SHP77 treated with DMSO at 0.1 percent for 48 hours (cell line): Measurements from ENCODE around the gene DNAJC5.
"Not testable (repeated sequence)": the region's sequence is repeated elsewhere in the genome, so short reads cannot be mapped to it uniquely, and the experiment has no call there.

Source experiments
- DNase-seq: peaks from one replicate; lab custom pipeline; 2025; lab: John Stamatoyannopoulos, UW

DNAJC5 gene

DNA sequence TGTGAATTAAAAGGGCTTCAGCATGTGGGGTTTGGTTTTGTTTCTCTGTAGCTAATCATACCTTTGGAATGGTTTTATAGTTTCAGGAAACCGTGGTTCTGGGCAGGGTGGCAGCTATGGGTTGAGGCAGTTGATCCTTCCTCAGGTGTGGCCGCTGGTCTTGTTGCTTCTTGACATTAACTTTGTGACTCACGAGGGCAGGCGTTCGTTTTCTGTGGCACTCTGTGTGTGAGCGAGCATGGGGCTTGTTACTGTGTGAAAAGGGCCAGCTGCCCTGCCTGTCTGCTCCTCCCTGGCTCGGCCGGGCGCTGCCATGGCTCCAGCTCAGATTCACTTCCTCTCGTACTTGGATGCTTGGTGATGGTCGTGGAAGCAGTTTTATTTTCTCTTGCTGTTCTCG lies 16.2 kb downstream of the DNAJC5 start:
- DNase-seq: no peak

DNA sequence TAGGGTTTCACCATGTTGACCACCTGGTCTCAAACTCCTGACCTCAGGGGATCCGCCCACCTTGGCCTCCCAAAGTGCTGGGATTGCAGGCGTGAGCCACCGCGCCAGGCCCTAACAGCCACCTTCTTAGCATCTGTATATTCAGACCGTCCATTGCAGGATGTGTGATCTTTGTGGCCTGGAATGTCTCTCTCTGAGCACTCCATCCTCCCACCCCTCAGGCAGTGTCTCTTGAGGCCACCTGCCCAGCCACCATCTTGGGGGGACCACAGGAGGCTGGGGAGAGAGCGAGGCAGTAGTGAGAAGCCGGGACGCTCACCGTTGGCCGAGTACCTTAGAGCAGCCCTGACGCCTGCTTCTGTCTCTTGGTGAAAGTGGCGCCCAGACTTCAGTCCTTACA lies 18.8 kb downstream of the DNAJC5 start:
- no peak for DNase-seq

DNA sequence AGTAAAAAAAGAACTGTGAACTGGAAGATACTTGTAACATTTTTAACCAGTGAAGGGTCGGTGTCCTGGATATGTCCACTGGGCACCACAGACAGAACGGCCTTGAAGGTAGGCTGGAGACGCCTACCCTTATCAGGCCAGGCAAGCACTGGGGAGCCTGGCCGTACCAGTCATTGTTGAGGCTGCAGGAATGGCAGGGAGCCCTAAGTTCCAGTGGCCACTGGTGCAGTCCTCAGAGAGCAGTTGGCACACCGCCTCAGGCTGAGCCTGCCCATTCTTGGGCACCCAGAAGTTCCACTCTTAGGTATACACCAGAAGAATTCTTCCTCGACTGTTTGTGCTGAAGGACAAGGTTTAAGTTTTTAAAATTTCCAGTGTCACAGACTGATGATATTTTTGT lies 20.5 kb downstream of the DNAJC5 start:
- no peak for DNase-seq

DNA sequence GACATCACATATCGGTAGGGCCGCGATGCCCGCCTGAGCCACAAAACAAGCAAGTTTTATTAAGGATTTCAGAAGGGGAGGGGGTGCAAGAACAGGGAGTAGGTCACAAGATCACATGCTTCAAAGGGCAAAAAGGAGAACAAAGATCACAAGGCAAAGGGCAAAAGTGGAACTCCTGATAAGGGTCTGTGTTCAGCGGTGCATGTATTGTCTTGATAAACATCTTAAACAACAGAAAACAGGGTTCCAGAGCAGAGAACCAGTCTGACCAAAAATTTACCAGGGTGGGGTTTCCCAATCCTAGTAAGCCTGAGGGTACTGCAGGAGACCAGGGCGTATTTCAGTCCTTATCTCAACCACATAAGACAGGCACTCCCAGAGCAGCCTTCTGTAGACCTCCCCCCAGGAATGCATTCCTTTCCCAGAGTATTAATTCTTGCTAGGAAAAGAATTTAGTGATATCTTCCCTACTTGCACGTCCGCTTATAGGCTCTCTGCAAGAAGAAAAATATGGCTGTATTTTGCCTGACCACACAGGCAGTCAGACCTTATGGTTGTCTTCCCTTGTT lies 21.5 kb downstream of the DNAJC5 start:
- not testable (repeated sequence) for DNase-seq

DNA sequence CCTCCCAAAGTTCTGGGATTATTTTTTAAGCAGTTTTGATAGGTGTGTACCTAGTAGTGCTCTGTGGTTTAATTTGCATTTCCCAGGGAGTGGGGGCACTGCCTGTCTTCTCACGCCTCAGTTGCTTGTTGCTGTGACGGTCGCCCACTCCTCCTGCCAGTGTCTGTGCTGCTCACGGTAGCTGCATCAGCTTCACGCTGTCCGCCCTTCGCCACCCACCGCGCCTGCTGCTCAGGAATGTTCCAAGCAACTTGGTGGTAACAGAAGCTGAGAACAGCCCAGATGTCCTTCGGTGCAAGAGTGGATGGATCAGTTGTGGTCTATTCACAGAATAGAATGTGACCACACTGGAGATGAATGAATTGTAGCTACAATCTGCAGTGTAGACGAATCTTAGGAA lies 22.9 kb downstream of the DNAJC5 start:
- no peak for DNase-seq

DNA sequence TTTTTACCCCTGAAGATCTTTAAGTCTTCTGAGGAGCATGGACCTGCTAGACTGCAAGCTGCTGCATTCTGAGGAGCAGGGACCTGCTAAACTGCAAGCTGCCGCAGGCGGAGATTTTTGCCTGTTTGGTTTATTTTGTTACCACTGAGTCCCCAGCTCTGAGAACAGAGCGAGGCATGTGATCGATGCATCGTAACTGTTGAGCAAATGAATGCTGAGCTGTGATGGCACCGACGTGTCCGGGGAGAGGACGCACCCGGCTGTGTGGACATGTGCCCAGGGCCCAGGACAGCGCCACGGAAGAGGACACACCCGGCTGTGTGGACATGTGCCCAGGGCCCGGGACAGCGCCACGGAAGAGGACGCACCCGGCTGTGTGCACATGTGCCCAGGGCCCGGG lies 24.2 kb downstream of the DNAJC5 start:
- no peak for DNase-seq

DNA sequence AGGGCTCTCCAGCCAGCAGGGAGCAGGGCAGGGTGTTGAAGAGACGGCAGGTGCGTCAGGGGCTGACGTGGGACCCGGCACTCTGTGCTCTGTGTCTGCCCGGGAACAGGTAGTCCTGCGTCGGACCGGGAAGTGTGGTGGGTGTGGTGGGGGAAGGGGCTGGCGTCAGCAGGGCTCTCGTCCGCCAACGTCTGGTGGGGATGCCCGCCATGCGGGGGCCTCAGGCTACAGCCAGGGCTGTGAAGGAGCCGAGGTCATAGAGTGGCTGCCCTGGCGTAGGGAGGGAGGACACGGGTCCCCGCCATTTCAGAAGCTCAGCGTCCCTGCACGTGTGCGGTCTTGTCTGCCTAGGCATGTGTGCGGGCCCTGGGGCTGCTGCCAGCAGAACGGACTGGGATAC lies 25.3 kb downstream of the DNAJC5 start:
- no peak for DNase-seq

DNA sequence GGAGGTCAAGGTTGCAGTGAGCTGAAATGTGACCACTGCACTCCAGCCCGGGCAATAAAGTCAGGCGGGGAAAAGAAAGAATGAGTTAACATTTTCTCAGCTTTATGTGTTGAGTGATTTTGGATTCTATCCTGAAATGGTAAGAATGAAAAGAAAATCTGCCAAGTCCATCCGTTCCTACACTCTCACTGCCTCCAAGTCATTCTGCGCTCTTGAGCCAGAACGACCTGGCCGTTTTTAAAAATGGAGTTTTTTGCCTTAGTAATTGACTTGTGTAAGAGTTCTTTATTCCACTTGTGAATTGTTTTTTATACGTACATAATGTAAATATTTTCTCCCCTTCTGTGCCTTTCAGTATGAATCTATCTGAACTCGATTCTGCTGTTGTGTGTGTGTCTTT lies 28.7 kb downstream of the DNAJC5 start:
- no peak for DNase-seq

DNA sequence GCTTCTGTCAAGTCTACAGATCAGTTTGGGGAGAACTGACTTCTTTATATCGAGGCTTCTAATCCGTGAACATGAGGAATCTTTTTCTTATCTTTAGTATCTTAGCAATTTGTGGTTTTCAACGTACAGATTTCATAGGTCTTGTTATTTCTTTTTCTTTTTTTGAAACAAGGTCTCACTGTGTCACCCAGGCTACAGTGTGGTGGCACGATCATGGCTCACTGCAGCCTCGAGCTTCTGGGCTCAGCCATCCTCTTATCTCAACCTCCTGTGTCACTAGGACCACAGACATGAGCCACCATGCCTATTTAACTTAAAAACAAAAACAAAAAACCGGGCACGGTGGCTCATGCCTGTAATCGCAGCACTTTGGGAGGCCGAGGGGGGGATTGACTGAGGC lies 29.3 kb downstream of the DNAJC5 start:
- no peak for DNase-seq

DNA sequence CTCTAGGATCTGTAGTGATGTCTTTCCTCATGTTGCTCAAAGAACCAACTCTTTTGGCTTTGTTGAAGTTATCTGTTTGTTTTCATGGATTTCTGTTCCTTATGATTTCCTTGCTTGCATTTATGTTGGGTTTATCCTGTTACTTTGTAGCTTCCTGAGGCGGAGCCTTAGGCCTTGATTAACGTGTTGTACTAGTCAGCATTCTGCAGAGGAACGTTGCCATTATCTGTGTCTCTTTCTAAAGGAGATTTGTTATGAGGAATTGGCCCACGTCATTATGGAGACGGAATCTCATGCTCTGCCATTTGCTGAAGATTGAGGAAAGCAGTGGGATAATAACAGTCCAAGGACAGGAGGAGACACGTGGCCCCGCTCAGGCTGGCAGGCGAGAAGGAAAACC lies 31.4 kb downstream of the DNAJC5 start:
- DNase-seq: no peak

DNA sequence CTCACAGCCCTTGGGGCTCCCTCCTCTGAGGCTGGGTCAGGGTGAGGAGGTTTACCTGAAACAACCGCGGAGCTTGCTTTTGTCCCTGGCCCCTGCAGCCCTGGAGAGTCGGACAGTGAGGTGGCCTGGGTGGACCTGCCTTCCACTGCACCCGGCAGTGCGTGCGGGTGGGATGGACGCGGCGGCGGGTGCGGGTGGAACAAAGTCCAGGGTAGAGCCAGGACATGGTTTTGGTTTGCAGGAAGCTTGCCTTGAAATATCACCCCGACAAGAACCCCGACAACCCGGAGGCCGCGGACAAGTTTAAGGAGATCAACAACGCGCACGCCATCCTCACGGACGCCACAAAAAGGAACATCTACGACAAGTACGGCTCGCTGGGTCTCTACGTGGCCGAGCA lies 34.1 kb downstream of the DNAJC5 start:
- no peak for DNase-seq

DNA sequence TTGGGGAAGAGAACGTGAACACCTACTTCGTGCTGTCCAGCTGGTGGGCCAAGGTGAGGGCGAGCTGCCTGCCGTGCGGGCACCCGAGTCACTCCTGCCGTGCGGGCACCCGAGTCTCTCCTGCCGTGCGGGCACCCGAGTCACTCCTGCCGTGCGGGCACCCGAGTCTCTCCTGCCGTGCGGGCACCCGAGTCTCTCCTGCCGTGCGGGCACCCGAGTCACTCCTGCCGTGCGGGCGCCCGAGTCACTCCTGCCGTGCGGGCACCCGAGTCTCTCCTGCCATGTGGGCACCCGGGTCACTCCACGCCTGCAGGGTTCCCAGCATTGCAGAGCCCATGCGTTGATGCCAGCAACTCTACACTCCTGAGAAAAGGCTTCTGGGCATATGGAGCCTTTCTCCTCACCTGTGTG lies 34.6 kb downstream of the DNAJC5 start:
- DNase-seq: not testable (repeated sequence)

DNA sequence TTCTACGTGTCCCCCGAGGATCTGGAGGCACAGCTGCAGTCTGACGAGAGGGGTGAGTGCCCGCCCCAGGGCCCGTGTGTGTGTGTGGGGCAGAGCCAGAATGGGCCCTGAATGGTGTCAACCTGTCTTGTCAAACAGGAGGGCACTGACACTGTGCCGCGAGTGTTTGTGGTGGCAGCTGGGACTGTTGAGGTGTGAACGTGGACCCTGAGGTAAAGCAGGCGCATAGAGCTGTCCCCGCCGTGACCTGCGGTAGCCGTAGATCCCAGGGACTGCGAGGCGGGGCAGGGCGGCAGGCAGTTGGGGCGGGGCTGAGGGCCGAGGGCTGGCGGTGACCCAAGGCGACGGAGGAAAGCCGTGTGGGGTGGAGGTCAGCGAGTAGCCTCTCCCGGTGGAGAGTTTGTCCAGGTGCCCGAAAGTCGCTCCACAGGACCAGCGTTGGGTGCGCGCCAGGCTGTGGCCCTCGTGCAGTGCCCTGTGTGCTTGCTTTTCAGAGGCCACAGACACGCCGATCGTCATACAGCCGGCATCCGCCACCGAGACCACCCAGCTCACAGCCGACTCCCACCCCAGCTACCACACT lies 36.1 kb downstream of the DNAJC5 start:
- DNase-seq: no peak

DNA sequence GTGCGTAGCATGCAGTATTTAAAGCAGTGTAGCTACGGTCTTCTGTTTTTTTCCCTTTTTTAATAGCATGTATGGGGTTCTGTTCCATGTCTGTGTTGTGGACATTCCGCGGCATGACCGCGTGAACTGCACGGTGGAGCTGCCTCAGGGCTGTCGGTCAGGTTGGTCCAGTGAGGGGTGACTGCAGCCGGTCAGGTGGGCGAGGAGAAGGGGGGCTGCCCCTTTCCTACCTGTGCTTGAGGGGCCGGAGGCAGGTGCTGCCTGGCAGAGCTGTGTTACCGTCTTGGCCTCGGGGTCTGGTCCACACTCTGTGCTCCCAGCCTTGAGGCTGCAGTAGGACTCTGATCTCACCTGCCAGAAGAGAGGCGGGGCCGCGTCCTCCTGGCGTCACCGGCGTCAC lies 36.8 kb downstream of the DNAJC5 start:
- DNase-seq: no peak

DNA sequence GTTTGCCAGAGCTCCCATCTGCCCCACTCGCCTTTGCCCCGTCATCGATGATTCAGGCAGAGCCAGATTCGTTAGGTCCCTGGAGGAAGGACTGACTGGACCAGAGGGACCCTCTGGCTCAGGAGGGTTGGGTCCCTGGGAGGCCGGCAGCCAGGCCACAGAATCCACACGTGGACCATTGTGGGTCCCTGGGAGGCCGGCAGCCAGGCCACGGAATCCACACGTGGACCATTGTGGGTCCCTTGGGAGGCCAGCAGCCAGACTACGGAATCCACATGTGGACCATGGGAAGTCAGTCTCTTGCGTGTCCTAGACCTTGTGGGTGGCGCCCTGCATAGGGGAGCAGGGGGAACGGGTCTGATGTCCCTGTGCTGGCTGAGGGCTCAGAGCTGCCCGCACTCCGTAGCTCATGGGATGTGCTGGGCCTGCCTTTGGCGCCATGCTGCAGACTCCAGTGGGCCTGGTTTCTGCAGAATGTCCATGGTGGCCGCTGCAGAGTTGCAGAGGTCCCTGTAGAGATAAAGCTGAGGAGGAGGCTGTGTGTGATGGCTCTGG lies 37.8 kb downstream of the DNAJC5 start:
- DNase-seq: no peak

DNA sequence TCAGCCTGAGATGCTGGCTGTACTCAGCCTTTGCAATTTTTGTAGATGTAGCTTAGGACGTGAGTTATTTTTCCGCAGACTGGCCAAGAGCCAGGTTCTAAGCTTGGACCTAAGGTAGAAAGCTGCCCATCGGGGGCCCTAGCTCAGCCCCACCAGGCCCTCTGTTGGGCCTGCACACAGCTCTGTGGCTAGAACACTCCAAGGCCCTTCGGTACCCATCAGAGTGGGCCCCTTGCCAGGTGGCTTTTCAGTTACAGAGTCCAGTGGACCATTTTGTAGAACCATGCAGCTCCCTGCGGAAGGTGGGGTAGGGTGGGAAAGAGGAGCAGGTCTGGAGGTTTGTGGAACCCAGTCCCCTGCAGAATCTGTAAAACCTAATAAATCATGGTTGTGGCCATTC lies 38.7 kb downstream of the DNAJC5 start:
- DNase-seq: no peak

DNA sequence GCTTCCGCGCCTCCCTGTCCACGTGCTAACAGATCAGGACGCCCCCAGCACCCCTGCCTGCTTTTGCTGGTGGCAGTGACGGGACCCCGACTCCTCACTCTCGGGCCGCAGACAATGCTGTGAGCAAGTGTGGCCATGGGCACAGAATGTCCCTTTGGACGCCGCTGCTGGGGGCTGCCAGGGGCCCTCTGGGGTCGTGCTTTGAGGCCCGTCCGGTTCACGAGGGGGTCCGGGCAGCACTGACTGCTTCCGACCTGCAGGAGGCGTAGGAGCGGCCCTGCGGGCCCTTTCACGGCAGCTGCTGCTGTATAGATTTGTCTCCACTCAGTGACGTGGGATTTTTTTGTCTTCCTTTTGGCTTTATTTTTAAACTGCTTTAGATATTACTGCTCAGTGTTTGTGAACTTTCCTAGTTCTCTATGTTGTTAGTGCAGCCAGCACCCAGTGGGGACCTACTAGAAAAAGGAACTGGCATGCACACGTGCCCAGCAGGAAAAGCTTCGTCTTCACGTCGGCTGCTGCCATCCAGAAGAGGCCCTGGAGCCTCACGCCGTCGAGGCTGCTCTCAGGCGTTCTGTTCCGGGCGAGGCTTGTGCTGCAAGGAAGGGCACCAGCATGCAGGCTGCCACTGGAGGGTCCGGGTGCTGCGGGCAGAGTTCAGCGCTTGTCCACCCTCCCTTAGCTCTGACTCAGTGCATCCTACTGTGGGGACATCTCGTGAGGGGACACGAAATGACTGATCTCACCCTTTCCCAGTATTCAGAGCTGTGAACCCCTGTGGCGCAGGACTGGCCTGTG lies 39.5 kb downstream of the DNAJC5 start:
- DNase-seq: no peak

DNA sequence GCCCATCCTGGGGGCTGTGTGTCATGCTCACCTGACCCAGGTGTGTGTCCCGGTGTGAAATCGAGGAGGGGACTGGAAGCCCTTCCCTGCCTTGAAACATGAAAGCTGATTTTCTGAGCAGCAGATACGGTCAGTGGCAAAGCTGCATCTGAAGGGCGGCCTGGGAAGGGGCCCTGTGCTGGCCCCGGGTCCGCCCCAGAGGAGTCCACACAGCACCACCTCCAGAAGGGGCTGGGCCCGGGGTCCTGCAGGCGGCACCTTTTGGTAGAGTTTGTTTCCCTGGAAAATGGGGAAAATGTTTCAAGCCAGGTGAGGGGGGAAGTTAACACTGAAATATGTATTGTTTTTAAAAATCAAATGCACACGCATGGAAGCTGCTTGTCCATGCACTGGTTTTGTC lies 40.5 kb downstream of the DNAJC5 start:
- DNase-seq: no peak

DNA sequence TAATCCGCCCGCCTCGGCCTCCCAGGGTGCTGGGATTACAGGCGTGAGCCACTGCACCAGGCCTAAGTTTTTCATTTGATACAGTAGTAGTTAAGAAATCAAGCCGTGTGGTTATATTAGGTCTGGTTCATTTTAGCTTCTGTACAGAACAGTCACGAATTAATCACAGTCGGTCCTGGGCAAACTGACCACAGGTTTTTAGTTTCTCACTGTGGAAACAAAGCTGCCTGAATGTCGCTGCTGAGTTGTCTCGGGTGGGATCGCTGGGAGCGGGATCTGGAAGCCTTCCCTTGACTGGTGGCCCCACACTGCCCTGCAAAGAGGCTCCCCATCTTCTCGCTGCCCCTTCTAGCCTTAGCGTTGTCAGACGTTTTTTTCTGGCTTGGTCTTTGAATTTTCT lies 42.7 kb downstream of the DNAJC5 start:
- no peak for DNase-seq

DNA sequence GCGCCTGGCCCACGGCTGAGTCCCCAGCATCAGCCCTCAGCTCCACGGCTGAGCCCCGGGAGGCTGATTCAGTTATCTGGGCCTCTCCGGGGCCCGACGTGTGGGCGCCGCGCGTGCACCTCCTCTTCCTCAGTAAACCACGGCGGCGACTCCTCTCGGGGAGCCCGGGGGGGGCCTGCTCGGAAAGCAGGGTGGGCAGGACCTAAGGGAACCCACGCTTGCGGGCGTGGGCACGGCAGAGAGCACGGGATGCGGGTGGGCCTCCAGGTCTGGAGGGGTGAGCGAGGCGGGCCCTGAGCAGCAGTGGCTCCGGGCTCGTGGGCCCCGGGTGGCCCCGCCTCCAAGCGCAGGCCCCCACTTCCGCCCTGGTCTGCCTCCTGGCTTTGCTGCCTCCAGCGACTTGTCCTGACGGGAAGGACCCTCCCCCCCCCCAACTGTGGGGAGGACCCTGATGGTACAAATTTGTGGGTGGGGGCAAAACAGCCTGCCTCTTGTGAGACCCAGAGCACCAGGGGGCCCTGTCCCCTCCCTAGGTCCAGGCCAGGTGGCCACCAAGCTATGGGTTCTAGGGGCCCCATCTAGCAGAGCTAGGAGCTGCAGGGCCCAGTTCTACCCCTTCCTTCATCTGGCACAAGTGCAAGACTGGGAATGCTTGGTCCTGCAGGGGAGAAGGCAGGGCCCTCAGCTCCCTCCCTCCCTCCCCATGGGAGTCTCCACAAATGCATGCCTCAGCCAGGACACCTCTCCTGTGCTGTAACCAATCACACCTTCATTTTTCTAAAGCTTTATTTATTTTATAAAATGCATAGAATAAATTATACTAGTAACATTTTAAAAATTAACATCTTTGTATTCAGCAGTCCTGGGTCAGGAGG lies 44.4 kb downstream of the DNAJC5 start:
- DNase-seq: no peak

DNA sequence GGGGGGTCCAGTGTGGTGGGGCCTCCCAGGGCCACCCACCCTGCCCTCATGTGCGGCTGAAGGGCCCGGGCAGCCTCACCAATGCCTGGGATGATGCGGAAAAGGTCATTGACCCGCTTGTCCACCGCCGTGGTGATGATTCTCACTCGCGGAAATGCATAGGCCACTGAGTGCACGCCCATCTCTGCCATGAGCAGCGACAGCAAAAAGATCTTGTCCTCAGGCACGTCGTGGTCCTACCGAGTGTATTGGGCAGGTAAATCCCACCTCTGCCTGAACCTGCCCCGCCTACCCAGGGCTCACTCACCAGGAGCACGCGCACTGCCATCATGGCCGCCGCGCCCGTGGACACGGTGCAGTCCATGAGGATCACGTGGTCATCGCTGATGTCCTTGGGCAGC lies 45.1 kb downstream of the DNAJC5 start:
- no peak for DNase-seq

DNA sequence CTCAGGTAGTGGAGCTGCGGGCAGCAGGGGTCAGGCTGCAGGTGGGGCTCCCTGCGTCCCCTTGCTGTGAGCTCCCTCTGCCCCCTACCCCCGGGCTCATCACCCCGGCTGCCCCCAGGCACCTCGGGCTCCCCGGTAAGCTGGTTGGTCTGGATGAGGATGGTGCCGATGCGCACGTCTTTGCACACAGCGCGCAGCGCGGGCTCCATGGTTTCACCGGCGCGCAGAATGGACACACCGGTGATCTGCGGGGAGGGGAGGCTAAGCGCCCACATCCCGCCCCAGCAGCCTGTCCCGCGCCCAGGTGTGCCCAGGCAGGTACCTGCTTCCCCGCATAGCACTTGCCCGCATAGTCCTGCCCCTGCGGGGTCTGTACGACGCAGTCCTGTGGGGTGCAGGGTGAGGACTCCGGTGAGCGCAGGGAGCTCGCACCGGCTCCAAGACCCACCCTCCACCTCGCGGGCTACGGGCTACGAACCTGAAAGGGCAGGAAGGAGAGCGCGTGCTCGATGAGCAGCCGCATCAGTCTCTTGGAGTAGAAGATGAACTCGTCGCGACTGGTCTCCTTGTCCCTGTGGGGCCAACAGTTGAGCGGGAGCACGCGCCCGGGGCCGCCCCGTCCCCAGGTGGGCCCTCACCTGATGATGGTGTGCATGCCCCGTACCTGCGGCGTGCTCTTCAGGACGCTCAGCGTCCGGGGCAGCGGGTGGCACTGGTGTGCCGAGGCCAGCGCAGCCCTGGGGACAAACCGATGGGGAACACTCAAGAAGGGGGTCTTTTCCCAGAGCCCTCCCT lies 45.7 kb downstream of the DNAJC5 start:
- DNase-seq: no peak
